CD4-positive, alpha-beta T cell treated with Interleukin-15 for 4 hours (primary cell): ENCODE data around the gene TMEM208.

Source experiments
- DNase-seq: peaks from one replicate; pipeline ENCODE4 v3.0.0-alpha.2; 2020; ENCODE audit warnings: low spot score

The TMEM208 gene

GRCh38 chr16:67191995-67192681, 34.8 kb upstream of the TMEM208 start, which contains the start of gene E2F4:
TSS of gene E2F4 (plus strand) at chr16:67192155. CDS start at chr16:67192228, 73 bp downstream.
- peak; percentile 86 for DNase-seq

- no peak for DNase-seq
Measured at GRCh38 chr16:67192781-67193361, 34.1 kb upstream of the TMEM208 start.

GRCh38 chr16:67193536-67193935, 33.4 kb upstream of the TMEM208 start:
- no peak for DNase-seq

DNA sequence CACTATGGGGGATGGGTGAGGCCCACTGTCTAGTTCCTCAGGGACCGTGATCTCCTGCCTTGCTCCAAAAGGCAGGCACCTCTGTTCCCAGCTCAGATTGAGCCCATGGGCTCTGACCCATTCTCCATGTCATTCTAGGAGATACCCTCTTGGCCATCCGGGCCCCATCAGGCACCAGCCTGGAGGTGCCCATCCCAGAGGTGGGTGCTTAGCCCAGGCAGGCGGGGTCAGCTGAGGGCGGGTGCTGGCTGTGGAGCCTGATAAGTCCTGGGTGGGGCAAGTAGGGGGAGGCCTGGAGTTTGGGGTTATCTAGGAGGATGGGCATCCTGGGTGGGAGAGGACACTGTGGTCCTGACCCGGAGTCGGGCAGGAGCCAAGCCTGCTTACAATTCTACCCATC, 32.7 kb upstream of the TMEM208 start:
- no peak for DNase-seq

DNA sequence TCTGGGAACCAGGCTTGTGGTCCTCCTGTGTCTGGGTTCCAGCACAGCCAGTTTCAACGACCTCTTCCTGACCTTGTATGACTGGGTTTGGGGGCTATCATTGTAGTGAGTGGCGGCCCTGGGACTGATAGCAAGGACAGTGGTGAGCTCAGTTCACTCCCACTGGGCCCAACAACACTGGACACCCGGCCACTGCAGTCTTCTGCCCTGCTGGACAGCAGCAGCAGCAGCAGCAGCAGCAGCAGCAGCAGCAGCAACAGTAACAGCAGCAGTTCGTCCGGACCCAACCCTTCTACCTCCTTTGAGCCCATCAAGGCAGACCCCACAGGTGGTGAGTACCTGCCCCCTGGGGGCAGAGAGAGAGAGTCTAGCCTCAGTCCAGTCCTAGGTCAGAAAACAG, 31.3 kb upstream of the TMEM208 start:
- DNase-seq: no peak

DNA sequence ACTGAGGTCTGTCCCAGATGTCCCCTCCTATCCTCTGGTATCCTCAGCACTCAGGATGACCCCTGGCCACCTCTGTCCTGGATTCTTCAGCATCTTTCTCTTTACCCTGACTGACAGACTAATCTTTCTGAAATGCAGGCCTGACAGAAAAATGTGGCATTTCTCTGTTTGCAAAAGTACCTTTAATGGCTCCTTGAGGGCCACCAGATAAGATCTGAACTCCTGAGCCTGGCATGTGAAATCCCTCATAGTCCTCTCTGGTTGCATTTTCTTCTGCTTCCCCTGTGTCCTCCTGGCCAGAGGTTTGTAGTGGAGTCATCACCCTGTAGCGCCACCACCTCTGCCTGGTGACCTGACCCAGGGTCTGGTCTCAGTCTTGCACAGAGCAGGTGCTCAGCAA, 30.0 kb upstream of the TMEM208 start:
- no peak for DNase-seq

DNA sequence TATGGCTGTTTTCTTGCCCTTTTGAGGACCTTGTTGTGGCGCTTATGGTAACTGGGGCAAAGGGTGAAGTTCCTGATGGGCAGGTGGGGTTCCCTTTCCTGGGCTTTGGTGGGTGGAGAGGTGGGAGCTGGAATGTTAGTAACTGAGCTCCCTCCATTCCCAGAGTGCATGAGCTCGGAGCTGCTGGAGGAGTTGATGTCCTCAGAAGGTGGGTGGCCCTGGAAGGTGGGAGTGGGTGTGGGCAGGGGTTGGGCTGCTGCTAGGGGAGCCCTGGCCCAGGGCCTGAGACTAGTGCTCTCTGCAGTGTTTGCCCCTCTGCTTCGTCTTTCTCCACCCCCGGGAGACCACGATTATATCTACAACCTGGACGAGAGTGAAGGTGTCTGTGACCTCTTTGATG, 29.2 kb upstream of the TMEM208 start:
- no peak for DNase-seq

- DNase-seq: peak; percentile 12
Measured at GRCh38 chr16:67198238-67198734, 28.6 kb upstream of the TMEM208 start.

DNA sequence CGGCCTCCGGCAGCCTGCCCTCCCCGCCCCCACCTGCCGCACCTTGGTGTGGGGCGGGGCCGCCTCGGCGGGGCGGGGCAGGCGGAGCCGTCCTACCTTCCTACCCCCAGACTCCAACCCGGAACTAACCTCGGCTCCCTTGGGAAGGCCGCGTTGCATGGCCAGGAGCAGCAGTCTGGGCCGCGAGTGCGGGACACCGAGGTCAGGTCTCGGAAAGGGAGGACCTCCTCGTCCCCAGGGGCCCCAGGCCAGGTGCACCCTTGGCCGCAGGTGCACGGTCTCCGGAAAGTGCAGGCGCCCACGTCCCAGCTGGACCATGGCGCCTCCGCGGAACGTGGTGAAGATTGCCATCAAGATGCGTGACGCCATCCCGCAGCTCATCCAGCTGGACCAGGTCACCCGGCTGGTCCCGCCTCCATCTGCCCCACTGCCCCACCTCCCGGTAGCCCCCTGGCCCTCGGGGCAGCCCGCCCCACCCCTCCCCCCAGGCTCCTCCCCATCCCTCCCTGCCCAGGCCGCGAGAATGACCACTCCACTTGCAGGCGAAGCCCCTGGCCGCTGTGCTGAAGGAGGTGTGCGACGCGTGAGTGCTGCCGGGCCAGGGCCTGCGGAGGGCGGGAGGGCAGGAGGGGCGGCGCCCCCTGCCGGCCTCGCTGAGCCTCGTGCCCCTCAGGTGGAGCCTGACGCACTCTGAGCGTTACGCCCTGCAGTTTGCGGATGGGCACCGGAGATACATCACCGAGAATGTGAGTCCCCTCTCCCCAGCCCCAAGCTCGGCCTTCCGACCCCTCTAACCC, 27.7 kb upstream of the TMEM208 start, which contains the start of gene ELMO3:
Gene ELMO3, plus strand, starts transcription at position 121 of the 797 bp plus-strand sequence. Its CDS starts 196 bp downstream, at position 317.
- DNase-seq: no peak

GRCh38 chr16:67199808-67200198, 27.1 kb upstream of the TMEM208 start:
- no peak for DNase-seq

DNA sequence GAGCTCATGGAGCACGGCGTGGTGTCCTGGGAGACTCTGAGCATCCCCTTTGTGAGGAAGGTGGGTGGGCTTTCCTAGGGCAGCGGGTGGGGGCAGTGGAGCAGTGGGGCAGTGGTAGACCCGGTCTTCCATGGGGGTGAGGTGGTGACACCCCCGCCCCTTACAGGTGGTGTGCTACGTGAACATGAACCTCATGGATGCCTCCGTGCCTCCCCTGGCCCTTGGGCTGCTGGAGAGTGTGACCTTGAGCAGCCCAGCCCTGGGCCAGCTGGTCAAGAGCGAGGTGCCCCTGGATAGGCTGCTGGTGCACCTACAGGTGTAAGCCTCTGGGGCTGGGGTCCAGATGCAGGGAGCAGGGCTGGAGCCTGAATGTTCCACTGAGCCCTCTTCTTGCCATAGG, 26.4 kb upstream of the TMEM208 start:
- no peak for DNase-seq

DNA sequence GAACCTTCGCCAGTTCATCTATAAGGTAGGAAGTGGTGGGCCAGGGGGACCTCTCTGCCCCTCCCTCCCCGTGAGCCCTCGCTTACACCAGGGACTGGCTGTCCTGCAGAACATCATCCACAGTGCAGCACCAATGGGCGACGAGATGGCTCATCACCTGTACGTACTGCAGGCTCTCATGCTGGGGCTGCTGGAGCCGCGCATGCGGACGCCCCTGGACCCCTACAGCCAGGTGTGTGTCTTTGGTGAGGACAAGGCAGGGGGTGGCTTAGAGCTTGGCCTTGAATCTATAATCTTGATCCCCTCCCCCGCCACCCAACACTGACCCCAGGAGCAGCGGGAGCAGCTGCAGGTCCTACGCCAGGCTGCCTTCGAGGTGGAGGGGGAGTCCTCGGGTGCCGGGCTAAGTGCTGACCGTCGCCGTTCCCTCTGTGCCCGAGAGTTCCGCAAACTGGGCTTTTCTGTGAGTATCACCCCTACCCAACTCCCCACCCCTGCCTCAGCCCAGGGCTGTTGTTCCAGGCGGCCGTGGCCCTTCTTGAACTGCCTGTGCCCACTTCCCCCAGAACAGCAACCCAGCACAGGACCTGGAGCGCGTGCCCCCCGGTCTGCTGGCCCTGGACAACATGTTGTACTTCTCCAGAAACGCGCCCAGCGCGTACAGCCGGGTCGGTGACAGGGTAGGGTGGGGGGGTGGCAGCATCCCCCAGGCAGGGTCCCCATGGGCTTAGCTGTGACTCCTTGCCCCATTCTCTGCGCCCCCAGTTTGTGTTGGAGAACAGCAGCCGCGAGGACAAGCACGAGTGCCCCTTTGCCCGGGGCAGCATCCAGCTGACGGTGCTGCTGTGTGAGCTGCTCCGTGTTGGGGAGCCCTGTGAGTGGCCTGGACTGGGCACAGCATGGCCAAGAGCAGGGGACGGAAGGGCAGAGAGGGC, 25.3 kb upstream of the TMEM208 start:
- DNase-seq: no peak

GRCh38 chr16:67202426-67202825, 24.5 kb upstream of the TMEM208 start:
- no peak for DNase-seq

DNA sequence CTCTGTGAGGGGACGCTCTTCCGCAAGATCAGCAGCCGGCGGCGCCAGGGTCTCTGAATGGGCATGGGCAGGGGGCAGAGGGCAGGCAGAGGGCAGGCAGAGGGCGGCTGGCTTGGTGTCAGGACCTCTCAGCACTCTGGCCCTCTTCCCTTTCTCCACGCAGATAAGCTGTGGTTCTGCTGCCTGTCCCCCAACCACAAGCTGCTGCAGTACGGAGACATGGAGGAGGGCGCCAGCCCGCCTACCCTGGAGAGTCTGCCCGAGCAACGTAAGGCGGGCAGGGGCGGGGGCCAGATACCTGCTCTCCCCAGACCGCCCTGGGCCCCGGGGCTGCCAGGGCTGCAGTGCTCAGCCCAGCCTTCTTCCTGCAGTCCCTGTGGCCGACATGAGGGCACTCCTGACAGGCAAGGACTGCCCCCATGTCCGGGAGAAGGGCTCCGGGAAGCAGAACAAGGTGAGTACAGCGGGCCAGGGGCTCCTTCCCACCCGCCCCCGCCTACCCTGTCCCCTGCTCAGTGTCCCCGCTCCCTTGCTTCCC, 23.9 kb upstream of the TMEM208 start:
- DNase-seq: no peak

GRCh38 chr16:67204076-67204475, 22.9 kb upstream of the TMEM208 start:
- DNase-seq: no peak

GRCh38 chr16:67206129-67206837, 20.6 kb upstream of the TMEM208 start:
- no peak for DNase-seq

DNA sequence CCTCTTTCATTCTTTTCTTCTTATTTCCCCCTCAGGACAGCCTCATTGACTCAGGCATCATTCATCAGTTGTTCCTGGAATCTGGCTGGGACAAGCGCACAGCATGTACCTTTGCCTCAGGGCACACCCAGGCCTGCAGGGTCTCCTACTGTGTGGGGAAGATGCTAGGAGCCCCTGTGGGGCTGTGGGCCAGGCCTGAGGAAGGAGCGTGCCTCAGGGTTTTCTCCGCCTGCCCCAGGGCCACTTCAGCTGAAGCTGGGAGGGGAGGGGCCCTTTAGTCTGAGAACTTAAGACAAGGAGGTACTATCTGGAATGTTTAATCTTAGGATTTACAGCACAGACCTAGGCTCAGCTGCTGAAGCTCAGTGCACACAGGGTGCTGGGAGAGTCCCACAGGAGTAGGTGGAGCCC, 20.1 kb upstream of the TMEM208 start:
- no peak for DNase-seq

DNA sequence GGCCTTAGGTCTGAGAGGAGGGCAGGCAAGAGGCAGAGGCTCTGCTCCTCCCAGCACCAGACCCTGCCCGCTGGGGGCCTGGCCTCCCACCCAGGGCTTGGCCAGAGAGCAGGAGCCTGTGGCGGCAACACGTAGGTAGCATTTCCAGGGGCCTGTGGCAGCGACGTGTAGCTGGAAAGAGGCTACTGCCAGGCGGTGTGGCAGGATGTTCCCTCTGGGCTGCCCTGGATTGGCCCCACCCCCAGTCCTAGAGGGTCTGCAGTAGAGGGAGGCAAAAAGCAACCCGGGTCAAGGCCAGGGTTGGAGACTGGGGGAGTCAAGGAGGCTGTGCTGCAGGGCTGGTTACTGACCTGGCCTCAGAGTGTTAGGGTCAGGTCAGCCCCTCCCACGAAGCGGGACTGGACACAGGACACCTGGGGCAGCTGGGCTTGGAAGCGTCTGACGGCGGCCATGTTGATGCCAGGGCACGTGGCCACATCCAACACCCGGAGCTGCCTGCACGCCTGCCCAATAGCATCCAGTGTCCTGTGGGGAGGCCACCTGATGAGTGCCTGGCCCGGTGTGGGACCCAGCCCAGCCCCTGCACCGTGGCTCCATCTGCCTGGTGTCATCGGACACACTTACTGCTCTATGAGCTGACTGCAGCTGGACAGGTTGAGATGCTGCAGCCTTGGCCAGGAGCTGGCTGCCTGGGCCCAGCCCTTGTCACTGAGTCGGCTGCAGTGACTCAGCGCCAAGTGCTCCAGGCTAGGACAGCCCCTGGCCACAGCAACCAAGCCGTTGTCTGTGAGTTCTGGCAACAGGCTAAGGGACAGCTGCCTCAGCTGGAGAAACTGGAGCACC, 19.5 kb upstream of the TMEM208 start:
- DNase-seq: no peak

GRCh38 chr16:67208154-67208896, 18.6 kb upstream of the TMEM208 start:
- DNase-seq: no peak
